ENCODE measurements around the gene GNAO1. TPM values are rescaled to one million over a fixed set of nuclear protein-coding genes. Genes with fewer than 3 reads are reported as not detected.
A peak's percentile ranks its signal among the peaks of the same experiment; 100 is the strongest.

GNAO1 gene
- total RNA-seq, 1 experiment from 2014 or later = not detected

GRCh38 chr16:56360117-56361008 lies 169.1 kb downstream of the GNAO1 start:
- ChIA-PET CTCF (no interaction called here), POLR2A (ENCODE audit: unreplicated experiment) (no interaction called here)
- H3K4me3 ChIP-seq (ENCODE audit: low read length) = no peak overlapping the region
- no peak overlapping the region for H3K4me2 ChIP-seq (ENCODE audit: low read length)
- BruUV-seq (replicated peaks) = no TSS peak
- H3K9ac ChIP-seq (ENCODE audit: low read length) = no peak overlapping the region
- intact Hi-C loops (cut with micrococcal nuclease) = no loop called here
- H4K20me1 ChIP-seq (ENCODE audit: low read length) = no peaks in the 10 kb centered on the region
- no peaks in the 10 kb centered on the region for H3K9me3 ChIP-seq (ENCODE audit: low read length)
- no peaks in the 10 kb centered on the region for H3F3A ChIP-seq (ENCODE audit: low read length, unreplicated experiment)
- TF ChIP-seq EZH2 (IDR thresholded peaks at IDR 0.05; ENCODE audit: low read length, unreplicated experiment) (no peak), EZH2phosphoT487 (IDR thresholded peaks at IDR 0.05; ENCODE audit: borderline replicate concordance, low read length) (no peak), CTCF (conservative IDR thresholded peaks at IDR 0.05; ENCODE audit: low read depth, low read length) (no peak)
- no peak overlapping the region for H2AFZ ChIP-seq (ENCODE audit: low read length)
- peaks cover 9% of the 10 kb centered on the region for H3K4me1 ChIP-seq (ENCODE audit: insufficient read depth, low read length)
- no peaks in the 10 kb centered on the region for H3K36me3 ChIP-seq (ENCODE audit: low read depth, low read length)
- DNase-seq (no peak), ATAC-seq (no peak)
- H3K27me3 ChIP-seq (ENCODE audit: low read length) = no peaks in the 10 kb centered on the region
- no peaks in the 10 kb centered on the region for H3K79me2 ChIP-seq (ENCODE audit: low read length)
- H3K27ac ChIP-seq (ENCODE audit: low read length) = no peak overlapping the region
- no peaks in the 10 kb centered on the region for H3K9me2 ChIP-seq (replicated peaks; ENCODE audit: low read length)

- H3K9me2 ChIP-seq (replicated peaks; ENCODE audit: low read length) = no peaks in the 10 kb centered on the region
- H3K4me2 ChIP-seq (ENCODE audit: low read length) = no peak overlapping the region
- no peaks in the 10 kb centered on the region for H3K79me2 ChIP-seq (ENCODE audit: low read length)
- 0 out of 2 replicates have a peak, but pooled peaks cover 4% of the 10 kb centered on the region for H3K4me1 ChIP-seq (ENCODE audit: insufficient read depth, low read length)
- H3K36me3 ChIP-seq (ENCODE audit: low read depth, low read length) = no peaks in the 10 kb centered on the region
- POLR2A ChIA-PET (ENCODE audit: unreplicated experiment) = no interaction called here
- CTCF ChIA-PET = no interaction called here
- TF ChIP-seq EZH2 (IDR thresholded peaks at IDR 0.05; ENCODE audit: low read length, unreplicated experiment) = no peak
- TF ChIP-seq EZH2phosphoT487 (IDR thresholded peaks at IDR 0.05; ENCODE audit: borderline replicate concordance, low read length) = no peak
- TF ChIP-seq CTCF (conservative IDR thresholded peaks at IDR 0.05; ENCODE audit: low read depth, low read length) = no peak
- no peak overlapping the region for H3K9ac ChIP-seq (ENCODE audit: low read length)
- no peak overlapping the region for H2AFZ ChIP-seq (ENCODE audit: low read length)
- TSS peak; percentile 43 for BruUV-seq (replicated peaks)
- H3K4me3 ChIP-seq (ENCODE audit: low read length) = no peak overlapping the region
- ATAC-seq (no peak), DNase-seq (no peak)
- no peaks in the 10 kb centered on the region for H3F3A ChIP-seq (ENCODE audit: low read length, unreplicated experiment)
- H3K9me3 ChIP-seq (ENCODE audit: low read length) = no peaks in the 10 kb centered on the region
- H4K20me1 ChIP-seq (ENCODE audit: low read length) = no peaks in the 10 kb centered on the region
- H3K27me3 ChIP-seq (ENCODE audit: low read length) = no peaks in the 10 kb centered on the region
- H3K27ac ChIP-seq (ENCODE audit: low read length) = no peak overlapping the region
- intact Hi-C loops (cut with micrococcal nuclease) = no loop called here
These were observed 170.9 kb downstream of the GNAO1 start for GRCh38 chr16:56362057-56362655.

GRCh38 chr16:56362706-56363105 lies 171.4 kb downstream of the GNAO1 start:
- no peak overlapping the region for H3K27ac ChIP-seq (ENCODE audit: low read length)
- POLR2A ChIA-PET (ENCODE audit: unreplicated experiment) = no interaction called here
- no TSS peak for BruUV-seq (replicated peaks)

More at GRCh38 chr16:56362706-56363105, 171.4 kb downstream of the GNAO1 start:
- Histone ChIP-seq H2AFZ (ENCODE audit: low read length) (no peak overlapping the region), H3K4me3 (ENCODE audit: low read length) (no peak overlapping the region), H3F3A (ENCODE audit: low read length, unreplicated experiment) (no peaks in the 10 kb centered on the region), H3K4me2 (ENCODE audit: low read length) (no peak overlapping the region), H4K20me1 (ENCODE audit: low read length) (no peaks in the 10 kb centered on the region), H3K9ac (ENCODE audit: low read length) (no peak overlapping the region), H3K9me2 (replicated peaks; ENCODE audit: low read length) (no peaks in the 10 kb centered on the region), H3K36me3 (ENCODE audit: low read depth, low read length) (no peaks in the 10 kb centered on the region; the same call in 1 of the 2 replicates), H3K4me1 (ENCODE audit: insufficient read depth, low read length) (no peaks in the 10 kb centered on the region), H3K79me2 (ENCODE audit: low read length) (no peaks in the 10 kb centered on the region), H3K27me3 (ENCODE audit: low read length) (no peaks in the 10 kb centered on the region), H3K9me3 (ENCODE audit: low read length) (no peaks in the 10 kb centered on the region)
- ATAC-seq = no peak
- DNase-seq = no peak
- no peak for TF ChIP-seq CTCF (conservative IDR thresholded peaks at IDR 0.05; ENCODE audit: low read depth, low read length)
- TF ChIP-seq EZH2 (IDR thresholded peaks at IDR 0.05; ENCODE audit: low read length, unreplicated experiment) = no peak
- TF ChIP-seq EZH2phosphoT487 (IDR thresholded peaks at IDR 0.05; ENCODE audit: borderline replicate concordance, low read length) = no peak
- CTCF ChIA-PET = no interaction called here
- intact Hi-C loops (cut with micrococcal nuclease) = no loop called here

All from PC-3 (cell line).